Ectodermal cell (in vitro differentiated cells): ENCODE data around the gene PRX.
"Not testable (repeated sequence)": the region's sequence is repeated elsewhere in the genome, so short reads cannot be mapped to it uniquely, and the experiment has no call there.

Source experiments
- H3K27ac ChIP-seq: 2 replicates; pipeline ENCODE4 v1.7.0; 2013; ENCODE audit warnings: mild to moderate bottlenecking, low read depth, low read length; ENCODE audit not compliant: insufficient read depth, poor library complexity, severe bottlenecking
- H3K27me3 ChIP-seq: 2 replicates; pipeline ENCODE4 v1.7.0; 2013; ENCODE audit warnings: mild to moderate bottlenecking, low read length; ENCODE audit not compliant: insufficient read depth, control insufficient read depth, poor library complexity, severe bottlenecking
- H3K36me3 ChIP-seq: one replicate; pipeline ENCODE4 v1.7.0; 2013; ENCODE audit warnings: low read length; ENCODE audit not compliant: control insufficient read depth, insufficient read depth
- H3K4me1 ChIP-seq: one replicate; pipeline ENCODE4 v1.7.0; 2013; ENCODE audit warnings: low read length; ENCODE audit not compliant: control insufficient read depth, insufficient read depth
- H3K4me3 ChIP-seq: 2 replicates; pipeline ENCODE4 v1.7.0; 2013; ENCODE audit warnings: low read depth, low read length, control low read depth; ENCODE audit not compliant: insufficient read depth
- H3K9me3 ChIP-seq: 2 replicates; pipeline ENCODE4 v1.7.0; 2013; ENCODE audit warnings: mild to moderate bottlenecking, low read length, moderate library complexity; ENCODE audit not compliant: control insufficient read depth
- WGBS, 2 experiments: methylation state at CpG; one replicate each; pipeline ENCODE4 v1.1.7; 2013; ENCODE audit warnings: missing lambda C conversion rate in 2 of 2; 5-methylcytosine and 5-hydroxymethylcytosine counted together

PRX gene

GRCh38 chr19:40433391-40434216 lies 20.4 kb upstream of the PRX start:
- Histone ChIP-seq H3K9me3 (no peaks in the 10 kb centered on the region), H3K36me3 (no peaks in the 10 kb centered on the region), H3K4me1 (peaks cover 4% of the 10 kb centered on the region), H3K27me3 (no peaks in the 10 kb centered on the region), H3K4me3 (peak overlapping the region; percentile 32), H3K27ac (peak overlapping the region; percentile 89)
- WGBS, 2 experiments, result 5% methylated on average over 50 of the region's 50 CpGs

- H3K4me3 ChIP-seq, H3K4me1 ChIP-seq, H3K9me3 ChIP-seq, H3K27me3 ChIP-seq, H3K27ac ChIP-seq, H3K36me3 ChIP-seq: not testable (repeated sequence)
- WGBS, 2 experiments, result 89 to 91% methylated on average over 7 of the region's 7 CpGs
Observed at GRCh38 chr19:40432760-40433159, 19.6 kb upstream of the PRX start.

- Histone ChIP-seq H3K27me3 (no peaks in the 10 kb centered on the region), H3K4me1 (peaks cover 4% of the 10 kb centered on the region), H3K9me3 (no peaks in the 10 kb centered on the region), H3K27ac (no peak overlapping the region), H3K36me3 (no peaks in the 10 kb centered on the region), H3K4me3 (no peak overlapping the region)
- 98 to 99% methylated on average over 3 of the region's 3 CpGs for WGBS, 2 experiments
Observed at GRCh38 chr19:40431698-40432097, 18.5 kb upstream of the PRX start.

DNA sequence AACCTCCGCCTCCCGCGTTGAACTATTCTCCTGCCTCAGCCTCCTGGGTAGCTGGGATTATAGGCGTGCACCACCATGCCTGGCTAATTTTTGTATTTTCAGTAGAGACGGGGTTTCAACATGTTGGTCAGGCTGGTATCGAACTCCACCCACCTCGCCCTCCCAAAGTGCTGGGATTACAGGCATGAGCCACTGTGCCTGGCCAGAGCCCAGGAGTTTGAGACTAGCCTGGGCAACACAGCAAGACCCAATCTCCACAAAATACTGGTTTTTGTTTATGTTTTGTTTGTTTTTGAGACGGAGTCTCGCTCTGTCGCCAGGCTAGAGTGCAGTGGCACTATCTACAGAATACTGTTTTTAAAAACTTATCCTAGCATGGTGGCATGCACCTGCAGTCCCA lies 17.1 kb upstream of the PRX start:
- not testable (repeated sequence) for H3K36me3 ChIP-seq, H3K4me1 ChIP-seq, H3K27me3 ChIP-seq, H3K9me3 ChIP-seq, H3K27ac ChIP-seq, H3K4me3 ChIP-seq
- 93 to 94% methylated on average over 10 of the region's 10 CpGs for WGBS, 2 experiments

- WGBS, 2 experiments, result 93 to 95% methylated on average over 7 of the region's 7 CpGs
- not testable (repeated sequence) for H3K27ac ChIP-seq, H3K4me1 ChIP-seq, H3K4me3 ChIP-seq, H3K27me3 ChIP-seq, H3K36me3 ChIP-seq, H3K9me3 ChIP-seq
Observed at GRCh38 chr19:40428197-40428596, 15.0 kb upstream of the PRX start.

- H3K9me3 ChIP-seq, result no peaks in the 10 kb centered on the region
- H3K27ac ChIP-seq, result peak within 1 kb of the TSS; percentile 95
- no peaks in the 10 kb centered on the region for H3K27me3 ChIP-seq
- H3K4me3 ChIP-seq, result peak within 1 kb of the TSS; percentile 67
- no peaks in the 10 kb centered on the region for H3K36me3 ChIP-seq
- peaks cover 13% of the 10 kb centered on the region for H3K4me1 ChIP-seq
- 0% methylated on average over 75 of the region's 75 CpGs for WGBS, 2 experiments
Observed at GRCh38 chr19:40425450-40426287, 12.5 kb upstream of the PRX start, which contains the start of gene SERTAD1. Gene SERTAD1, minus strand, starts transcription at chr19:40425992. Its CDS starts 2,446 bp downstream, at chr19:40423546.

- Histone ChIP-seq H3K9me3 (no peaks in the 10 kb centered on the region), H3K27me3 (no peaks in the 10 kb centered on the region), H3K27ac (peak overlapping the region; percentile 95), H3K36me3 (no peaks in the 10 kb centered on the region), H3K4me3 (peak overlapping the region; percentile 67), H3K4me1 (peaks cover 13% of the 10 kb centered on the region)
- 2% methylated on average over 28 of the region's 28 CpGs for WGBS, 2 experiments
Observed at GRCh38 chr19:40424637-40425449, 11.7 kb upstream of the PRX start.

- H3K9me3 ChIP-seq, result no peaks in the 10 kb centered on the region
- no peaks in the 10 kb centered on the region for H3K36me3 ChIP-seq
- WGBS, 2 experiments, result 84 to 94% methylated on average over 3 to 4 of the region's 6 CpGs
- no peak overlapping the region for H3K4me3 ChIP-seq
- no peaks in the 10 kb centered on the region for H3K27me3 ChIP-seq
- peaks cover 13% of the 10 kb centered on the region for H3K4me1 ChIP-seq
- H3K27ac ChIP-seq, result no peak overlapping the region
Observed at GRCh38 chr19:40423938-40424337, 10.8 kb upstream of the PRX start.

DNA sequence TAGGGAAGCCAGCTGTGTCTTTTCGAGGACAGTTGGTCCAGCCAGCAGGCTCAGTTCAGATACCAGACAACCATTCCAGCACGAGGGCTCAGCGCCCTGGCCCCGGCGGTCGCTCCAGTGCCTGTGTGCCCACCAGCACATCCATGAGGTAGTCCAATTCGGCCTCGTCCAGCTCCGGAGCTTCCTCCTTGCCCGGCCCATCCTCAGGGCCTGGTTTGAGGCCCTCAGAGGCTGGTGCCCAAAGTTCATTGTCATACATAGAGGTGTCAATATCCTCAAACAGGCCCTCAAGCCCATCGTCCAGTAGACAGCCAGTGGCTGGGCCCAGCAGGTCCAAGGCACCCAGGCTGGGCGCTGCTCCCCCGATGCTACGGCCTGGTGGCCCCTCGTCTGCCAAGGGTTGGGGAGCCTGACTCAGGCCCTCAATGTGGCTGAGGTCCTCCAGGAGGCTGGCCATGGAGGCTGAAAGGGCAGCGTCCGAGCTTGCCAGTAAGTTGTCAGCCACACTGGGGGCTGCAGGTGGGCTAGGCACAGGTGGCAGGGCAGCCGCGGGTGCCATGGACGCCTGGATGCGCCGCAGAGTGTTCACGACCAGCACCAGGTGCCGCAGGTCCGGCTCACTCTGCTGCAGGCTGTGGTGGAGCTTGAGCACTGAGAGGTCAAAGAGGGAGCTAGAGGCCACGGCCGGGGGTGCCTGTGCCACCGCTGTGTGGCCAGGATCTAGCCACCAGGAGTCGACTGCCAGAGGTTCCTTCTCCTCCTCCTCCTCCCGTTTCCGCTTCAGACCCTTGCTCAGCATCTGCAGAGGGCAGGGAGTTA lies 9.8 kb upstream of the PRX start:
- Histone ChIP-seq H3K27me3 (no peaks in the 10 kb centered on the region), H3K27ac (no peak overlapping the region), H3K4me1 (peaks cover 13% of the 10 kb centered on the region), H3K36me3 (no peaks in the 10 kb centered on the region), H3K9me3 (no peaks in the 10 kb centered on the region), H3K4me3 (no peak overlapping the region)
- WGBS, 2 experiments, result 94% methylated on average over 31 of the region's 31 CpGs
